ENCODE results near the gene SLC26A1.

- TF ChIP-seq, protein P1, sequence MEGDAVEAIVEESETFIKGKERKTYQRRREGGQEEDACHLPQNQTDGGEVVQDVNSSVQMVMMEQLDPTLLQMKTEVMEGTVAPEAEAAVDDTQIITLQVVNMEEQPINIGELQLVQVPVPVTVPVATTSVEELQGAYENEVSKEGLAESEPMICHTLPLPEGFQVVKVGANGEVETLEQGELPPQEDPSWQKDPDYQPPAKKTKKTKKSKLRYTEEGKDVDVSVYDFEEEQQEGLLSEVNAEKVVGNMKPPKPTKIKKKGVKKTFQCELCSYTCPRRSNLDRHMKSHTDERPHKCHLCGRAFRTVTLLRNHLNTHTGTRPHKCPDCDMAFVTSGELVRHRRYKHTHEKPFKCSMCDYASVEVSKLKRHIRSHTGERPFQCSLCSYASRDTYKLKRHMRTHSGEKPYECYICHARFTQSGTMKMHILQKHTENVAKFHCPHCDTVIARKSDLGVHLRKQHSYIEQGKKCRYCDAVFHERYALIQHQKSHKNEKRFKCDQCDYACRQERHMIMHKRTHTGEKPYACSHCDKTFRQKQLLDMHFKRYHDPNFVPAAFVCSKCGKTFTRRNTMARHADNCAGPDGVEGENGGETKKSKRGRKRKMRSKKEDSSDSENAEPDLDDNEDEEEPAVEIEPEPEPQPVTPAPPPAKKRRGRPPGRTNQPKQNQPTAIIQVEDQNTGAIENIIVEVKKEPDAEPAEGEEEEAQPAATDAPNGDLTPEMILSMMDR (IDR thresholded peaks at IDR 0.05), result no peak
- TF ChIP-seq EZH2 (IDR thresholded peaks at IDR 0.05), result no peak
These were observed 30.0 kb upstream of the SLC26A1 start for GRCh38 chr4:1023075-1023640.
